ENCODE data around the gene PRKG2.

GRCh38 chr4:81109356-81109755 lies 105.7 kb downstream of the PRKG2 start:
- TF ChIP-seq CTCF (IDR thresholded peaks at IDR 0.05) (no peak), ZFX (IDR thresholded peaks at IDR 0.05; ENCODE audit: borderline replicate concordance) (no peak)

Data from 22Rv1 (cell line).